ENCODE results near the gene CNFN. TPM values are rescaled to one million over a fixed set of nuclear protein-coding genes. Genes with fewer than 3 reads are reported as not detected.
A peak's percentile ranks its signal among the peaks of the same experiment; 100 is the strongest.

CNFN gene
- total RNA-seq, 4 donors from 2014 or later, result not detected

- no peak for ATAC-seq (ENCODE audit: low FRiP score)
- no peak for DNase-seq (ENCODE audit: low spot score)
- no peak for TF ChIP-seq CTCF (IDR thresholded peaks at IDR 0.05)
These were observed 1.1 kb downstream of the CNFN start for GRCh38 chr19:42388851-42389489.

- ATAC-seq (ENCODE audit: low FRiP score), result peak; percentile 78
- no peak for TF ChIP-seq CTCF (IDR thresholded peaks at IDR 0.05)
- DNase-seq (ENCODE audit: low spot score), result no peak
These were observed 3.0 kb downstream of the CNFN start for GRCh38 chr19:42386974-42387707.

- ATAC-seq (ENCODE audit: low FRiP score) (no peak), DNase-seq (ENCODE audit: low spot score) (no peak)
- no peak for TF ChIP-seq CTCF (IDR thresholded peaks at IDR 0.05)
These were observed 9.9 kb downstream of the CNFN start for GRCh38 chr19:42380155-42380554.

GRCh38 chr19:42378225-42379215 lies 11.6 kb downstream of the CNFN start:
- DNase-seq (ENCODE audit: low spot score) (no peak), ATAC-seq (ENCODE audit: low FRiP score) (no peak)
- no peak for TF ChIP-seq CTCF (IDR thresholded peaks at IDR 0.05)

GRCh38 chr19:42376177-42376555 lies 13.9 kb downstream of the CNFN start:
- ATAC-seq (ENCODE audit: low FRiP score) (no peak), DNase-seq (ENCODE audit: low spot score) (no peak)
- no peak for TF ChIP-seq CTCF (IDR thresholded peaks at IDR 0.05)

GRCh38 chr19:42375415-42376176 lies 14.5 kb downstream of the CNFN start:
- DNase-seq (ENCODE audit: low spot score) (no peak), ATAC-seq (ENCODE audit: low FRiP score) (no peak)
- no peak for TF ChIP-seq CTCF (IDR thresholded peaks at IDR 0.05)
